Keratinocyte (primary cell): ENCODE measurements around the gene DRAP1. TPM values are rescaled to one million over a fixed set of nuclear protein-coding genes. Genes with fewer than 3 reads are reported as not detected.

Experiments
- DNase-seq: peaks from one replicate; pipeline ENCODE4 v3.0.0-alpha.2; 2011; ENCODE audit warnings: low read depth, missing footprints, low spot score
- FAIRE-seq: peaks from 2 replicates; lab custom pipeline; 2011; peaks lifted over from hg19 to GRCh38; lab: Jason Lieb, UNC
- H2AFZ ChIP-seq: 2 replicates; pipeline ENCODE4 v1.6.0; 2012; ENCODE audit warnings: low read length, control low read depth, inconsistent platforms; ENCODE audit not compliant: control insufficient read depth
- H3K27ac ChIP-seq: 2 replicates; pipeline ENCODE4 v1.5.1; 2011; ENCODE audit warnings: low read length; ENCODE audit not compliant: control insufficient read depth, insufficient read depth
- H3K27me3 ChIP-seq: 3 replicates; pipeline ENCODE4 v1.6.0; 2011; ENCODE audit warnings: low read length; ENCODE audit not compliant: control insufficient read depth, insufficient read depth; ENCODE audit errors: extremely low read depth
- H3K36me3 ChIP-seq, 2 experiments: 2 replicates in 1 of 2; 3 replicates in 1 of 2; pipeline ENCODE4 v1.5.1; 2011; ENCODE audit warnings: low read length in 2 of 2, mild to moderate bottlenecking in 1 of 2; ENCODE audit not compliant: control insufficient read depth in 2 of 2, insufficient read depth in 2 of 2; ENCODE audit errors: extremely low read depth in 1 of 2
- H3K4me1 ChIP-seq: 3 replicates; pipeline ENCODE4 v1.5.1; 2011; ENCODE audit warnings: low read length; ENCODE audit not compliant: control insufficient read depth, insufficient read depth; ENCODE audit errors: extremely low read depth
- H3K4me2 ChIP-seq: 3 replicates; pipeline ENCODE4 v1.6.0; 2011; ENCODE audit warnings: low read depth, low read length; ENCODE audit not compliant: control insufficient read depth, insufficient read depth; ENCODE audit errors: extremely low read depth
- H3K4me3 ChIP-seq, 3 experiments: fragments of 200-600 bp in 1 of 3; sonication (generic) in 1 of 3; 2 replicates in 2 of 3; 3 replicates in 1 of 3; pipeline ENCODE4 v1.5.1; 2011 to 2016; ENCODE audit warnings: low read length in 3 of 3, mild to moderate bottlenecking in 3 of 3, control low read depth in 2 of 3, inconsistent platforms in 1 of 3, low read depth in 1 of 3, mixed read lengths in 1 of 3, mixed run types in 1 of 3, moderate library complexity in 1 of 3; ENCODE audit not compliant: control insufficient read depth in 2 of 3, insufficient read depth in 2 of 3; ENCODE audit errors: extremely low read depth in 1 of 3
- H3K79me2 ChIP-seq: 2 replicates; pipeline ENCODE4 v1.6.0; 2012; ENCODE audit warnings: low read length; ENCODE audit not compliant: control insufficient read depth, insufficient read depth
- H3K9ac ChIP-seq: 3 replicates; pipeline ENCODE4 v1.6.0; 2011; ENCODE audit warnings: low read length; ENCODE audit not compliant: control insufficient read depth, insufficient read depth; ENCODE audit errors: extremely low read depth
- H3K9me1 ChIP-seq: 3 replicates; pipeline ENCODE4 v1.6.0; 2011; ENCODE audit warnings: low read length; ENCODE audit not compliant: control insufficient read depth, insufficient read depth; ENCODE audit errors: extremely low read depth
- H3K9me3 ChIP-seq: 2 replicates; pipeline ENCODE4 v1.5.1; 2012; ENCODE audit warnings: low read depth, low read length; ENCODE audit not compliant: control insufficient read depth
- H4K20me1 ChIP-seq: 3 replicates; pipeline ENCODE4 v1.6.0; 2011; ENCODE audit warnings: low read length; ENCODE audit not compliant: control insufficient read depth, insufficient read depth; ENCODE audit errors: extremely low read depth
- CTCF ChIP-seq, 3 experiments: IDR thresholded peaks in 1 of 3; conservative IDR thresholded peaks in 1 of 3; optimal IDR thresholded peaks in 1 of 3; 2 replicates in 2 of 3; 3 replicates in 1 of 3; pipeline versions ENCODE3 to v1.5.1; 2011; ENCODE audit warnings: low read length in 3 of 3, mild to moderate bottlenecking in 3 of 3, moderate library complexity in 2 of 3, control low read depth in 1 of 3, inconsistent platforms in 1 of 3; ENCODE audit not compliant: insufficient read depth in 2 of 3; ENCODE audit errors: extremely low read depth in 1 of 3
- EZH2 ChIP-seq: IDR thresholded peaks from one replicate; pipeline ENCODE4 v1.6.1; 2012; ENCODE audit warnings: inconsistent platforms, mild to moderate bottlenecking, low read length, moderate library complexity
- dilution Hi-C: fragments of 300-500 bp; cut with MboI; formaldehyde crosslinking; loops from one replicate; pipeline ENCODE4 v1.7.0; 2020; ENCODE audit warnings: low sequenced_read_pairs; ENCODE audit not compliant: extremely low pct_ligation_motif_present
- polyA plus RNA-seq, 5 experiments: library from polyadenylated mRNA; depleted of rRNA in 3 of 5; stranded (reverse) in 3 of 5; stranded (forward) in 1 of 5; unstranded in 1 of 5; fragments of >200 nt; gene quantifications; 1 replicate in 1 of 5; 2 replicates in 3 of 5; 3 replicates in 1 of 5; pipeline versions ENCODE4 v1.2.1 to v1.2.3, GENCODE V29; 2011 to 2012; ENCODE audit warnings: missing spikeins in 2 of 5, low read depth in 1 of 5, low replicate concordance in 1 of 5

The DRAP1 gene
- polyA plus RNA-seq, 1 donor (not counting 4 experiments of a cell fraction or from before 2014, with no cell fraction given): 135 TPM

GRCh38 chr11:65883786-65884715 lies 35.2 kb upstream of the DRAP1 start:
- H3K9me1 ChIP-seq: no peaks in the 10 kb centered on the region
- no peak overlapping the region for H3K4me3 ChIP-seq
- H3K4me2 ChIP-seq: no peak overlapping the region
- no peak overlapping the region for H2AFZ ChIP-seq
- peaks cover 13% of the 10 kb centered on the region for H3K4me1 ChIP-seq
- no peak for TF ChIP-seq CTCF (optimal IDR thresholded peaks at IDR 0.05 in 1 of 3, IDR thresholded peaks at IDR 0.05 in 1 of 3, conservative IDR thresholded peaks at IDR 0.05 in 1 of 3; ENCODE audit: extremely low read depth in 1 of 3, insufficient read depth in 2 of 3, low read length in 3 of 3)
- TF ChIP-seq EZH2: no peak
- H3K9ac ChIP-seq: no peak overlapping the region
- no peaks in the 10 kb centered on the region for H4K20me1 ChIP-seq
- peaks cover 17% of the 10 kb centered on the region for H3K79me2 ChIP-seq
- H3K27ac ChIP-seq: no peak overlapping the region
- no peaks in the 10 kb centered on the region for H3K9me3 ChIP-seq
- H3K36me3 ChIP-seq: peaks cover 31 to 46% of the 10 kb centered on the region in 2 experiments
- DNase-seq (no peak), FAIRE-seq (no peak)
- no peaks in the 10 kb centered on the region for H3K27me3 ChIP-seq
- dilution Hi-C loops: no loop called here

- no peaks in the 10 kb centered on the region for H4K20me1 ChIP-seq
- peaks cover 17% of the 10 kb centered on the region for H3K79me2 ChIP-seq
- H2AFZ ChIP-seq: no peak overlapping the region
- H3K9me3 ChIP-seq: no peaks in the 10 kb centered on the region
- H3K4me2 ChIP-seq: no peak overlapping the region
- no peaks in the 10 kb centered on the region for H3K9me1 ChIP-seq
- peaks cover 31 to 46% of the 10 kb centered on the region in 2 experiments for H3K36me3 ChIP-seq
- no peak overlapping the region for H3K27ac ChIP-seq
- H3K9ac ChIP-seq: no peak overlapping the region
- DNase-seq (no peak), FAIRE-seq (no peak)
- no peaks in the 10 kb centered on the region for H3K27me3 ChIP-seq
- no peak overlapping the region for H3K4me3 ChIP-seq
- dilution Hi-C loops: no loop called here
- TF ChIP-seq CTCF (optimal IDR thresholded peaks at IDR 0.05 in 1 of 3, IDR thresholded peaks at IDR 0.05 in 1 of 3, conservative IDR thresholded peaks at IDR 0.05 in 1 of 3; ENCODE audit: extremely low read depth in 1 of 3, insufficient read depth in 2 of 3, low read length in 3 of 3) (peak; percentile 99 to 100 (median 99)), EZH2 (no peak)
- H3K4me1 ChIP-seq: peaks cover 18% of the 10 kb centered on the region
Observed at GRCh38 chr11:65884716-65885092, 34.5 kb upstream of the DRAP1 start.
